GOT3 (cell line): ENCODE results near the gene ITFG1.
"Not testable (repeated sequence)": the region's sequence is repeated elsewhere in the genome, so short reads cannot be mapped to it uniquely, and the experiment has no call there.

Source experiments
- DNase-seq: peaks from one replicate; lab custom pipeline; 2025; ENCODE audit warnings: mixed read lengths; lab: John Stamatoyannopoulos, UW

Gene ITFG1

GRCh38 chr16:47324309-47324708, 136.6 kb downstream of the ITFG1 start:
- not testable (repeated sequence) for DNase-seq

GRCh38 chr16:47323241-47323640, 137.6 kb downstream of the ITFG1 start:
- no peak for DNase-seq

- DNase-seq = no peak
These were observed 140.1 kb downstream of the ITFG1 start for GRCh38 chr16:47320546-47321310.

- no peak for DNase-seq
These were observed 143.2 kb downstream of the ITFG1 start for GRCh38 chr16:47317465-47318240.

- no peak for DNase-seq
These were observed 144.3 kb downstream of the ITFG1 start for GRCh38 chr16:47316442-47317015.

- DNase-seq = no peak
These were observed 148.9 kb downstream of the ITFG1 start for GRCh38 chr16:47311738-47312505.

GRCh38 chr16:47310792-47311211, 150.1 kb downstream of the ITFG1 start:
- no peak for DNase-seq

GRCh38 chr16:47309581-47310312, 151.1 kb downstream of the ITFG1 start:
- DNase-seq = no peak

- DNase-seq = no peak
These were observed 152.3 kb downstream of the ITFG1 start for GRCh38 chr16:47308601-47309000.

GRCh38 chr16:47304563-47304962, 156.3 kb downstream of the ITFG1 start:
- no peak for DNase-seq

GRCh38 chr16:47299587-47299986, 161.3 kb downstream of the ITFG1 start:
- no peak for DNase-seq

GRCh38 chr16:47284999-47285398, 175.9 kb downstream of the ITFG1 start:
- no peak for DNase-seq

GRCh38 chr16:47278306-47278970, 182.4 kb downstream of the ITFG1 start:
- DNase-seq = no peak

GRCh38 chr16:47276522-47276921, 184.3 kb downstream of the ITFG1 start:
- no peak for DNase-seq

GRCh38 chr16:47262938-47263337, 197.9 kb downstream of the ITFG1 start:
- DNase-seq = no peak

- no peak for DNase-seq
These were observed 200.4 kb downstream of the ITFG1 start for GRCh38 chr16:47260503-47260902.

GRCh38 chr16:47258874-47259461, 201.9 kb downstream of the ITFG1 start:
- DNase-seq = no peak

- no peak for DNase-seq
These were observed 206.1 kb downstream of the ITFG1 start for GRCh38 chr16:47254756-47255155.

- no peak for DNase-seq
These were observed 209.9 kb downstream of the ITFG1 start for GRCh38 chr16:47250983-47251382.

- DNase-seq = no peak
These were observed 213.2 kb downstream of the ITFG1 start for GRCh38 chr16:47247690-47248089.

GRCh38 chr16:47244206-47244605, 216.7 kb downstream of the ITFG1 start:
- DNase-seq = no peak
